ENCODE results near the gene NAV1.

The NAV1 gene

GRCh38 chr1:201551877-201552731 is 13.2 kb downstream of the NAV1 start:
- no peak for FAIRE-seq
- TF ChIP-seq CTCF (IDR thresholded peaks at IDR 0.05; ENCODE audit: insufficient read depth, missing control alignments) = no peak
- DNase-seq (ENCODE audit: insufficient read length, low spot score) = no peak

GRCh38 chr1:201552941-201553351 is 14.0 kb downstream of the NAV1 start:
- DNase-seq (ENCODE audit: insufficient read length, low spot score) (no peak), FAIRE-seq (no peak)
- TF ChIP-seq CTCF (IDR thresholded peaks at IDR 0.05; ENCODE audit: insufficient read depth, missing control alignments) = no peak

GRCh38 chr1:201553496-201554189 is 14.7 kb downstream of the NAV1 start:
- FAIRE-seq = no peak
- no peak for TF ChIP-seq CTCF (IDR thresholded peaks at IDR 0.05; ENCODE audit: insufficient read depth, missing control alignments)
- no peak for DNase-seq (ENCODE audit: insufficient read length, low spot score)

GRCh38 chr1:201554190-201554600 is 15.3 kb downstream of the NAV1 start:
- DNase-seq (ENCODE audit: insufficient read length, low spot score) (no peak), FAIRE-seq (no peak)
- TF ChIP-seq CTCF (IDR thresholded peaks at IDR 0.05; ENCODE audit: insufficient read depth, missing control alignments) = no peak

GRCh38 chr1:201554789-201555592 is 16.1 kb downstream of the NAV1 start:
- FAIRE-seq (no peak), DNase-seq (ENCODE audit: insufficient read length, low spot score) (no peak)
- TF ChIP-seq CTCF (IDR thresholded peaks at IDR 0.05; ENCODE audit: insufficient read depth, missing control alignments) = no peak

GRCh38 chr1:201555593-201555945 is 16.6 kb downstream of the NAV1 start:
- no peak for FAIRE-seq

More at GRCh38 chr1:201555593-201555945, 16.6 kb downstream of the NAV1 start:
- DNase-seq (ENCODE audit: insufficient read length, low spot score) = no peak
- no peak for TF ChIP-seq CTCF (IDR thresholded peaks at IDR 0.05; ENCODE audit: insufficient read depth, missing control alignments)
